Uterus (tissue), 4 donors: Measurements from ENCODE around the gene SNRPD3. TPM values are rescaled to one million over a fixed set of nuclear protein-coding genes. Genes with fewer than 3 reads are reported as not detected.

Source experiments
- DNase-seq, 2 donors: peaks; one replicate each; pipeline ENCODE4 v3.0.0-alpha.2; 2019 to 2020
- H3K27ac ChIP-seq, 2 donors: fragments of 200-600 bp; sonication (generic); 1 replicate in 1 of 2; 2 replicates in 1 of 2; pipeline ENCODE4 v1.5.1; 2016 to 2018
- H3K27me3 ChIP-seq, 2 donors: fragments of 200-600 bp; sonication (generic); one replicate each; pipeline ENCODE4 v1.5.1; 2018 to 2019; ENCODE audit warnings: control low read depth in 1 of 2
- H3K36me3 ChIP-seq, 2 donors: fragments of 200-600 bp; sonication (generic); one replicate each; pipeline ENCODE4 v1.5.1; 2019; ENCODE audit warnings: control low read depth in 1 of 2
- H3K4me1 ChIP-seq, 2 donors: fragments of 200-600 bp; sonication (generic); one replicate each; pipeline ENCODE4 v1.5.1; 2018 to 2019; ENCODE audit warnings: control low read depth in 1 of 2
- H3K4me3 ChIP-seq, 2 donors: fragments of 200-600 bp; sonication (generic); 1 replicate in 1 of 2; 2 replicates in 1 of 2; pipeline ENCODE4 v1.5.1; 2018 to 2019; ENCODE audit warnings: mild to moderate bottlenecking in 1 of 2
- H3K9me3 ChIP-seq, 2 donors: fragments of 200-600 bp; sonication (generic); one replicate each; pipeline ENCODE4 v1.5.1; 2019; ENCODE audit warnings: control low read depth in 1 of 2
- CTCF ChIP-seq, 4 experiments: fragments of 200-600 bp in 2 of 4; fragments of 450-650 bp in 2 of 4; sonication (generic) in 2 of 4; IDR thresholded peaks; one replicate each; pipeline ENCODE4 v1.5.1; 2016 to 2019; ENCODE audit warnings: antibody characterized with exemption in 4 of 4, mild to moderate bottlenecking in 2 of 4, moderate library complexity in 1 of 4
- POLR2A ChIP-seq, 2 donors: fragments of 450-650 bp; IDR thresholded peaks; one replicate each; pipeline ENCODE4 v1.6.1; 2016; ENCODE audit warnings: antibody characterized with exemption in 2 of 2, mild to moderate bottlenecking in 1 of 2, moderate library complexity in 1 of 2
- intact Hi-C: fragments of 100-400 bp; cut with DNase I; formaldehyde crosslinking; loops from one replicate; pipeline ENCODE4 v1.15.1; 2023; ENCODE audit warnings: low total_unique reads
- total RNA-seq, 4 donors: library from RNA; depleted of rRNA in 3 of 4; stranded (reverse); fragments of >200 nt in 3 of 4; gene quantifications; one replicate each; pipeline versions ENCODE4 v1.1.0 to v1.2.4, GENCODE V29; 2014 to 2023
- donor health status: DM: yes; HTN: yes; CAD: no.

The SNRPD3 gene
- total RNA-seq, 4 donors from 2014 or later = 42.6 to 189 (median 85.1) TPM

- DNase-seq = peak; percentile 56 to 57
- no peaks in the 10 kb centered on the region for H3K36me3 ChIP-seq
- no peaks in the 10 kb centered on the region for H3K9me3 ChIP-seq
- no peak for TF ChIP-seq POLR2A (IDR thresholded peaks at IDR 0.05)
- TF ChIP-seq CTCF (IDR thresholded peaks at IDR 0.05) = no peak
- intact Hi-C loops = no loop called here
- no peaks in the 10 kb centered on the region for H3K27me3 ChIP-seq
- H3K4me1 ChIP-seq = peaks cover 0 to 9% of the 10 kb centered on the region in 2 donors
- peak overlapping the region in 1 of 2 donors; percentile 33 for H3K27ac ChIP-seq
- no peak overlapping the region for H3K4me3 ChIP-seq
Observed at GRCh38 chr22:24564376-24565058, 8.7 kb downstream of the SNRPD3 start.

GRCh38 chr22:24565077-24565476 lies 9.3 kb downstream of the SNRPD3 start:
- peaks cover 0 to 9% of the 10 kb centered on the region in 2 donors for H3K4me1 ChIP-seq
- TF ChIP-seq CTCF (IDR thresholded peaks at IDR 0.05) (no peak), POLR2A (IDR thresholded peaks at IDR 0.05) (no peak)
- H3K4me3 ChIP-seq = no peak overlapping the region
- H3K9me3 ChIP-seq = no peaks in the 10 kb centered on the region
- no peaks in the 10 kb centered on the region for H3K27me3 ChIP-seq
- intact Hi-C loops = no loop called here
- H3K27ac ChIP-seq = no peak overlapping the region
- no peak for DNase-seq
- H3K36me3 ChIP-seq = no peaks in the 10 kb centered on the region

- no peak for DNase-seq
- Histone ChIP-seq H3K27ac (no peak overlapping the region), H3K9me3 (no peaks in the 10 kb centered on the region), H3K4me1 (peaks cover 0 to 9% of the 10 kb centered on the region in 2 donors), H3K27me3 (no peaks in the 10 kb centered on the region), H3K36me3 (no peaks in the 10 kb centered on the region), H3K4me3 (no peak overlapping the region)
- intact Hi-C loops = no loop called here
- TF ChIP-seq POLR2A (IDR thresholded peaks at IDR 0.05) (no peak), CTCF (IDR thresholded peaks at IDR 0.05) (no peak)
Observed at GRCh38 chr22:24566899-24567511, 11.2 kb downstream of the SNRPD3 start.

GRCh38 chr22:24567668-24568067 lies 11.9 kb downstream of the SNRPD3 start:
- Histone ChIP-seq H3K27ac (no peak overlapping the region), H3K27me3 (no peaks in the 10 kb centered on the region), H3K4me1 (peaks cover 0 to 9% of the 10 kb centered on the region in 2 donors), H3K9me3 (no peaks in the 10 kb centered on the region), H3K4me3 (no peak overlapping the region), H3K36me3 (no peaks in the 10 kb centered on the region)
- DNase-seq = no peak
- no peak for TF ChIP-seq POLR2A (IDR thresholded peaks at IDR 0.05)
- intact Hi-C loops = no loop called here

- Histone ChIP-seq H3K36me3 (no peaks in the 10 kb centered on the region), H3K27ac (no peak overlapping the region), H3K4me3 (no peak overlapping the region), H3K27me3 (no peaks in the 10 kb centered on the region), H3K4me1 (no peaks in the 10 kb centered on the region), H3K9me3 (no peaks in the 10 kb centered on the region)
- intact Hi-C loops = no loop called here
- DNase-seq = no peak
- no peak for TF ChIP-seq CTCF (IDR thresholded peaks at IDR 0.05)
- no peak for TF ChIP-seq POLR2A (IDR thresholded peaks at IDR 0.05)
Observed at GRCh38 chr22:24571266-24571665, 15.5 kb downstream of the SNRPD3 start.
